Measurements from ENCODE around the gene CDKAL1. TPM values are rescaled to one million over a fixed set of nuclear protein-coding genes. Genes with fewer than 3 reads are reported as not detected.

The CDKAL1 gene
- total and polyA plus RNA-seq, 9 of the 15 experiments (the other 6 are each of a cell fraction or from before 2014, with no cell fraction given) = 11.2 to 36.3 (median 20.1) TPM

GRCh38 chr6:21131406-21131805, 597.1 kb downstream of the CDKAL1 start:
- no peak for ATAC-seq
- POLR2A ChIA-PET = no interaction called here
- WGBS (ENCODE audit: insufficient coverage, low coverage, missing lambda C conversion rate) = 59% methylated on average over 3 of the region's 3 CpGs

More at GRCh38 chr6:21131406-21131805, 597.1 kb downstream of the CDKAL1 start:
- Histone ChIP-seq H3K4me1 (replicated peaks in 1 of 2; ENCODE audit: control insufficient read depth in 2 of 2, insufficient read depth in 2 of 2, low read length in 2 of 2) (no peaks in the 10 kb centered on the region), H3K79me2 (ENCODE audit: control insufficient read depth, insufficient read depth, low read length) (no peaks in the 10 kb centered on the region), H3K9me1 (ENCODE audit: control insufficient read depth, insufficient read depth, low read length) (no peaks in the 10 kb centered on the region), H4K20me1 (replicated peaks; ENCODE audit: control insufficient read depth, insufficient read depth, low read length) (no peaks in the 10 kb centered on the region), H2AFZ (ENCODE audit: low read depth, low read length) (no peak overlapping the region), H3K9ac (ENCODE audit: insufficient read depth in 1 of 2, low read depth in 2 of 2, low read length in 2 of 2) (no peak overlapping the region), H3K27me3 (ENCODE audit: control insufficient read depth in 2 of 2, insufficient read depth in 2 of 2, low read length in 2 of 2) (no peaks in the 10 kb centered on the region), H3K36me3 (ENCODE audit: control insufficient read depth, insufficient read depth, low read length) (no peaks in the 10 kb centered on the region), H3K4me3 (no peak overlapping the region), H3K4me2 (ENCODE audit: insufficient read depth, low read length) (no peak overlapping the region), H3K9me3 (replicated peaks; ENCODE audit: control insufficient read depth, insufficient read depth, low read depth, low read length) (no peaks in the 10 kb centered on the region), H3K27ac (ENCODE audit: extremely low read depth, low read depth, low read length) (no peak overlapping the region)
- FAIRE-seq (no peak), DNase-seq (ENCODE audit: extremely low read depth in 1 of 4, low spot score in 3 of 4) (no peak)
- no TSS peak for BruUV-seq (replicated peaks)
- intact Hi-C loops (cut with micrococcal nuclease) (no loop called here), in situ Hi-C loops (cut with MboI) (no loop called here)
- no peak for TF ChIP-seq CREB3L1 (IDR thresholded peaks at IDR 0.05; ENCODE audit: borderline replicate concordance, low read depth)
- TF ChIP-seq SREBF2 (CRISPR knock-in tag; IDR thresholded peaks at IDR 0.05) = no peak
- TF ChIP-seq ELF2 (CRISPR knock-in tag; IDR thresholded peaks at IDR 0.05) = no peak
- TF ChIP-seq NEUROD1 (IDR thresholded peaks at IDR 0.05; ENCODE audit: borderline replicate concordance, low read depth, low read length, partially characterized antibody) = no peak
- no peak for TF ChIP-seq ZNF263 (CRISPR knock-in tag; IDR thresholded peaks at IDR 0.05; ENCODE audit: borderline replicate concordance)
- TF ChIP-seq RCOR1 (IDR thresholded peaks at IDR 0.05; ENCODE audit: borderline replicate concordance in 1 of 2, low read depth in 2 of 2, low read length in 2 of 2) = no peak
- no peak for TF ChIP-seq CREB5 (CRISPR knock-in tag; IDR thresholded peaks at IDR 0.05)
- TF ChIP-seq SNIP1 (IDR thresholded peaks at IDR 0.05; ENCODE audit: low read depth) = no peak
- CTCF ChIA-PET (ENCODE audit: low intra/inter-chr PET ratio) = no interaction called here

All from K562 (cell line).